ENCODE measurements around the gene PIK3CG.

PIK3CG gene

DNA sequence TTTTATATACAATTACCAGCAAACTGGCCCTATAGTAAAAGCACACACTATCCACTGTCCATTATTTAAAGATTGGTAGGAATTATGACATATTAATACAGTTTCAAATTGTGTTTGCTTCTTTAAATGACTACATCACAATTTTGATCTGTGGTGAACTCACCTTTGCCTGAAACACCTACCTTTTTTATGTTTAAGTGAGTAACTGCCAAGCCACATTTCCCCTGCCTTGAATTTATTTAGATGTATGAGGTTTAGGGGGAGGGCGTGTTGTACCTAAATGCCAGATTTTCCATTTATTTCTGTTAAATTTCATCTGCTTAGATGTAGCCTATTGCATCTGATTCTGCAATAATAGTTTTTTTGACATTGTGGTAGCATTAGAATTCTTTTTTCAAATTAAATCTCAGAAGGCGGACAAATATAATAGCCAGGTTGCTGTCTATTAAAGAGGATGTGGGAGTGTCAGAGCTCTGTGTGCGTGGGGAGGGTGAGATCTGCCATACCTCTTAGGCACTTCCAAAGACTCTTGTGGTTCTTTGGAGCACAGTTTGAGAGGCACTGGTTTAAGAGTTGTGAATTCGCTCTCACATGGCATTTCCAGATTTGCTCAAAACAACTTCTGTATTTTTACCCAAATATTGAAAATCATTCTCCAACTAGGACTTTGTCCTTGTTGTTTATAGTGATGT lies 13.8 kb downstream of the PIK3CG start:
- no peak overlapping the region for H3K4me3 ChIP-seq (ENCODE audit: low read depth, low read length)
- no peak for TF ChIP-seq CTCF (IDR thresholded peaks at IDR 0.05; ENCODE audit: borderline replicate concordance, insufficient read depth, low read depth, low read length)

DNA sequence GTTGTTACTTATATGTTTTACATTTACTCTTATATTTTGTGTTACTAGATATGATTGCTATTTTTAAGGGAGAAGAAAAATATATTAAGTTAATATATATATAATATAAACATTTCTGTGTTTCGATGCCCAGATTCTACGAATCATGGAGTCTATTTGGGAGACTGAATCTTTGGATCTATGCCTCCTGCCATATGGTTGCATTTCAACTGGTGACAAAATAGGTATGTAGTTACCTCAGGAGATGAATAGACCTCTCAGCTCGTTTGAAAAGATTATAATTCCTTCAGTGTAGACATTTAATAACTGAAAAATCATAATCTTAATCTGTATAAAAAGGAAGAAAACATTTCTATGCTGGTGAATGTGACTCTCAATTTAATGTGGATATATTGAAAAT lies 16.9 kb downstream of the PIK3CG start:
- TF ChIP-seq CTCF (IDR thresholded peaks at IDR 0.05; ENCODE audit: borderline replicate concordance, insufficient read depth, low read depth, low read length): no peak
- H3K4me3 ChIP-seq (ENCODE audit: low read depth, low read length): no peak overlapping the region

GRCh38 chr7:106883456-106884026 lies 18.5 kb downstream of the PIK3CG start:
- TF ChIP-seq CTCF (IDR thresholded peaks at IDR 0.05; ENCODE audit: borderline replicate concordance, insufficient read depth, low read depth, low read length): no peak
- no peak overlapping the region for H3K4me3 ChIP-seq (ENCODE audit: low read depth, low read length)

DNA sequence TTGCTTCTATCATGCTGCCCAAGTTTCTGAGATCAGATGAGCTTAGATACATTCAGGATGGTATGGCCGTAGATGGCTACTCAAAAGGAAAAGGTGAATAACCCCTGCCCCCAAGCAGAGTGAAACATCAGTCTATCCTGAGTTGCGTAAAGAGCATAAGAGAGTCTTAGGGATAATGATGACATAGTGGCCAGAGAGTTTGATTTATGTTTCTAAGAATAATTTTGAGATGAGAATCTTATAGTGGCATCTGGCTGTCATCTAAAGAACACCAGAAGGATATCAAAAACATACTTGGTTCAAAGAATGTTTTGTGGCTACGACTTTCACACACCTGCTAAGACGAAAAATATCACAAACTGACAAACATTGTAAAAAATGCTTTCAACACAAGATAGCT lies 20.6 kb downstream of the PIK3CG start:
- H3K4me3 ChIP-seq (ENCODE audit: low read depth, low read length): no peak overlapping the region
- TF ChIP-seq CTCF (IDR thresholded peaks at IDR 0.05; ENCODE audit: borderline replicate concordance, insufficient read depth, low read depth, low read length): no peak

DNA sequence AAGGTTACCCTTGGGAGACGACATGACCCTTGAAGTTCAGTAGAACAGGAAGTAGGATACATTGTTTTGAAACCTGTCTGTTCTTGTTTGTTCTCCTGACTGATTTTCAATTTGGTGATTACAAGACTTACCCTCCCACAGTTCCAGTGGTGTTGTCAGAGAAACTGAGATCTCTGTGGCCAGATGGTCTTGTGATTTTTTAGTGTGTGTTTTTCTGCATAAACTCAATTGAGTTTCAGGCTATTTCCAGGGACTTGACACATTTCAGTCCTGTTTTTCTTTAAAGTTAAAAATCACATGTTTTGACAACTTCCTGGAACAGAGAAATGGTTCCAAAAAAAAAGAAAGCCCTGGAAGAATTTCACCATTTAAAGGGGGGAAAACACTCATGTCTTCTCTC lies 22.3 kb downstream of the PIK3CG start:
- H3K4me3 ChIP-seq (ENCODE audit: low read depth, low read length): no peak overlapping the region
- no peak for TF ChIP-seq CTCF (IDR thresholded peaks at IDR 0.05; ENCODE audit: borderline replicate concordance, insufficient read depth, low read depth, low read length)

GRCh38 chr7:106888204-106888603 lies 23.1 kb downstream of the PIK3CG start:
- TF ChIP-seq CTCF (IDR thresholded peaks at IDR 0.05; ENCODE audit: borderline replicate concordance, insufficient read depth, low read depth, low read length): no peak
- H3K4me3 ChIP-seq (ENCODE audit: low read depth, low read length): no peak overlapping the region

- H3K4me3 ChIP-seq (ENCODE audit: low read depth, low read length): no peak overlapping the region
- no peak for TF ChIP-seq CTCF (IDR thresholded peaks at IDR 0.05; ENCODE audit: borderline replicate concordance, insufficient read depth, low read depth, low read length)
These were observed 25.9 kb downstream of the PIK3CG start for GRCh38 chr7:106890952-106891351.

Data from GM12875 (cell line).